IMR-90 (cell line): Measurements from ENCODE around the gene CALR. TPM values are rescaled to one million over a fixed set of nuclear protein-coding genes. Genes with fewer than 3 reads are reported as not detected.

Source experiments
- ATAC-seq: fragments of 200-7000 bp; cut with Tn5 transposase; 2 replicates; pipeline ENCODE4 v1.9.1; 2020; ENCODE audit warnings: low read depth, mild to moderate bottlenecking, moderate library complexity
- BruUV-seq: library from RNA; stranded (reverse); fragments of 400-500 nt; replicated peaks from 2 replicates; lab custom pipeline; 2021; lab: Mats Ljungman, UMichigan
- CTCF ChIA-PET: fragments of 300-600 bp; formaldehyde crosslinking; extraction: SDS; loops from one replicate; lab custom pipeline; 2021; ENCODE audit warnings: antibody characterized with exemption; lab: Yijun Ruan, JAX
- POLR2A ChIA-PET: fragments of 300-600 bp; sonication (Branson Sonifier 250); formaldehyde crosslinking; loops from one replicate; lab custom pipeline; 2022; ENCODE audit warnings: antibody characterized with exemption; ENCODE audit not compliant: unreplicated experiment; lab: Charles Lee
- DNase-seq: peaks from one replicate; pipeline ENCODE4 v3.0.0; 2013
- H2AFZ ChIP-seq: replicated peaks from 2 replicates; pipeline ENCODE3; 2013; ENCODE audit warnings: low read length, mild to moderate bottlenecking; ENCODE audit not compliant: poor library complexity
- H2AK5ac ChIP-seq: 2 replicates; pipeline ENCODE4 v1.6.1; 2013; ENCODE audit warnings: low read depth, low read length, inconsistent platforms
- H2AK9ac ChIP-seq: replicated peaks from 2 replicates; pipeline ENCODE3; 2013; ENCODE audit warnings: mild to moderate bottlenecking, low read depth, low read length, moderate library complexity; ENCODE audit not compliant: poor library complexity
- H2BK120ac ChIP-seq: 2 replicates; pipeline ENCODE4 v1.6.1; 2013; ENCODE audit warnings: low read depth, low read length, inconsistent platforms
- H2BK15ac ChIP-seq: 3 replicates; pipeline ENCODE4 v1.6.1; 2013; ENCODE audit warnings: low read depth, low read length, inconsistent platforms
- H2BK20ac ChIP-seq: 2 replicates; pipeline ENCODE4 v1.6.1; 2013; ENCODE audit warnings: low read depth, mild to moderate bottlenecking, inconsistent platforms, low read length, moderate library complexity
- H2BK5ac ChIP-seq: 2 replicates; pipeline ENCODE4 v1.6.1; 2013; ENCODE audit warnings: mild to moderate bottlenecking, low read depth, low read length, inconsistent platforms; ENCODE audit not compliant: poor library complexity, severe bottlenecking
- H3K14ac ChIP-seq: replicated peaks from 2 replicates; pipeline ENCODE4 v1.6.1; 2013; ENCODE audit warnings: low read depth, low read length, inconsistent platforms
- H3K18ac ChIP-seq: 2 replicates; pipeline ENCODE4 v1.6.1; 2013; ENCODE audit warnings: low read depth, low read length, control low read depth
- H3K23ac ChIP-seq: 2 replicates; pipeline ENCODE4 v1.6.1; 2013; ENCODE audit warnings: low read depth, low read length, inconsistent platforms
- H3K27ac ChIP-seq: 2 replicates; pipeline ENCODE4 v1.5.1; 2013; ENCODE audit warnings: mild to moderate bottlenecking, control low read depth, low read length; ENCODE audit not compliant: insufficient read depth
- H3K27me3 ChIP-seq: 2 replicates; pipeline ENCODE4 v1.6.1; 2013; ENCODE audit warnings: low read length; ENCODE audit not compliant: control insufficient read depth, insufficient read depth
- H3K36me3 ChIP-seq: 2 replicates; pipeline ENCODE4 v1.6.1; 2013; ENCODE audit warnings: low read length, mixed read lengths; ENCODE audit not compliant: control insufficient read depth, insufficient read depth
- H3K4ac ChIP-seq: 2 replicates; pipeline ENCODE4 v1.6.1; 2013; ENCODE audit warnings: low read depth, low read length, inconsistent platforms
- H3K4me1 ChIP-seq: 2 replicates; pipeline ENCODE4 v1.6.1; 2013; ENCODE audit warnings: low read length, mixed read lengths; ENCODE audit not compliant: control insufficient read depth, insufficient read depth
- H3K4me2 ChIP-seq: 2 replicates; pipeline ENCODE4 v1.6.1; 2013; ENCODE audit warnings: low read depth, mild to moderate bottlenecking, control low read depth, low read length, moderate library complexity
- H3K4me3 ChIP-seq: 2 replicates; pipeline ENCODE4 v1.5.1; 2013; ENCODE audit warnings: low read depth, mild to moderate bottlenecking, control low read depth, low read length, moderate library complexity; ENCODE audit not compliant: insufficient read depth
- H3K56ac ChIP-seq: 2 replicates; pipeline ENCODE4 v1.6.1; 2013; ENCODE audit warnings: low read length, inconsistent platforms; ENCODE audit not compliant: insufficient read depth; ENCODE audit errors: extremely low read depth
- H3K79me1 ChIP-seq, 2 experiments: 2 replicates each; pipeline ENCODE4 v1.6.1; 2013; ENCODE audit warnings: low read length in 2 of 2, inconsistent platforms in 1 of 2, low read depth in 1 of 2
- H3K9ac ChIP-seq: 2 replicates; pipeline ENCODE4 v1.6.1; 2013; ENCODE audit warnings: low read depth, low read length, control low read depth
- H3K9me1 ChIP-seq: 2 replicates; pipeline ENCODE4 v1.6.1; 2013; ENCODE audit warnings: low read length, inconsistent platforms; ENCODE audit not compliant: insufficient read depth
- H3K9me3 ChIP-seq: 2 replicates; pipeline ENCODE4 v1.6.1; 2013; ENCODE audit warnings: low read length; ENCODE audit not compliant: control insufficient read depth, insufficient read depth
- H4K20me1 ChIP-seq: 2 replicates; pipeline ENCODE4 v1.6.1; 2013; ENCODE audit warnings: low read length, inconsistent platforms; ENCODE audit not compliant: insufficient read depth
- H4K5ac ChIP-seq: 2 replicates; pipeline ENCODE4 v1.6.1; 2013; ENCODE audit warnings: mild to moderate bottlenecking, low read depth, low read length, control low read depth
- H4K8ac ChIP-seq, 2 experiments: 2 replicates each; pipeline ENCODE4 v1.6.1; 2013; ENCODE audit warnings: low read depth in 2 of 2, low read length in 2 of 2, control low read depth in 1 of 2, inconsistent platforms in 1 of 2
- H4K91ac ChIP-seq: 2 replicates; pipeline ENCODE4 v1.6.1; 2013; ENCODE audit warnings: low read depth, low read length, inconsistent platforms; ENCODE audit not compliant: insufficient read depth
- BHLHE40 ChIP-seq: fragments of 150-350 bp; IDR thresholded peaks from 2 replicates; pipeline ENCODE4 v1.6.1; 2016; ENCODE audit warnings: mild to moderate bottlenecking, low read depth, low read length
- CEBPB ChIP-seq: IDR thresholded peaks from 2 replicates; pipeline ENCODE4 v1.6.1; 2012; ENCODE audit warnings: low read depth, low read length, improper control_type of control experiment
- CHD1 ChIP-seq: IDR thresholded peaks from 2 replicates; pipeline ENCODE4 v1.6.1; 2012; ENCODE audit warnings: low read depth, low read length, improper control_type of control experiment
- CTCF ChIP-seq: conservative IDR thresholded peaks from 2 replicates; pipeline ENCODE4 v1.5.1; 2012; ENCODE audit warnings: mild to moderate bottlenecking, low read depth, low read length, improper control_type of control experiment
- ELK1 ChIP-seq: fragments of 150-350 bp; IDR thresholded peaks from 2 replicates; pipeline ENCODE4 v1.6.1; 2016; ENCODE audit warnings: low read depth, mild to moderate bottlenecking, low read length, moderate library complexity, borderline replicate concordance
- FOS ChIP-seq: fragments of 150-350 bp; IDR thresholded peaks from 2 replicates; pipeline ENCODE4 v1.6.1; 2016; ENCODE audit warnings: low read depth, low read length
- MAFK ChIP-seq: IDR thresholded peaks from 2 replicates; pipeline ENCODE4 v1.6.1; 2012; ENCODE audit warnings: low read depth, low read length, improper control_type of control experiment
- MAZ ChIP-seq: IDR thresholded peaks from 2 replicates; pipeline ENCODE4 v1.6.1; 2012; ENCODE audit warnings: low read depth, mild to moderate bottlenecking, low read length, improper control_type of control experiment, moderate library complexity, borderline replicate concordance
- MXI1 ChIP-seq: IDR thresholded peaks from 2 replicates; pipeline ENCODE4 v1.6.1; 2012; ENCODE audit warnings: low read depth, mild to moderate bottlenecking, low read length, moderate library complexity, borderline replicate concordance
- NFE2L2 ChIP-seq: fragments of 150-350 bp; IDR thresholded peaks from 2 replicates; pipeline ENCODE4 v1.6.1; 2016; ENCODE audit warnings: low read depth, mild to moderate bottlenecking, low read length
- POLR2A ChIP-seq: IDR thresholded peaks from 2 replicates; pipeline ENCODE4 v1.6.1; 2012; ENCODE audit warnings: mild to moderate bottlenecking, low read depth, low read length
- RAD21 ChIP-seq: IDR thresholded peaks from 2 replicates; pipeline ENCODE4 v1.6.1; 2012; ENCODE audit warnings: low read length, improper control_type of control experiment
- RCOR1 ChIP-seq: IDR thresholded peaks from 2 replicates; pipeline ENCODE4 v1.6.1; 2012; ENCODE audit warnings: mild to moderate bottlenecking, low read length, improper control_type of control experiment; ENCODE audit not compliant: insufficient replicate concordance
- RFX5 ChIP-seq: IDR thresholded peaks from 2 replicates; pipeline ENCODE4 v1.8.0; 2012; ENCODE audit warnings: low read depth, mild to moderate bottlenecking, low read length, moderate library complexity
- SMC3 ChIP-seq: fragments of 150-350 bp; IDR thresholded peaks from 2 replicates; pipeline ENCODE4 v1.6.1; 2016; ENCODE audit warnings: low read depth, mild to moderate bottlenecking, antibody characterized with exemption, low read length, moderate library complexity
- WGBS, 2 experiments: methylation state at CpG; one replicate each; pipeline versions ENCODE4 v1.1.5 to v1.1.7; 2013; ENCODE audit warnings: missing lambda C conversion rate in 2 of 2; ENCODE audit not compliant: insufficient read length in 1 of 2; ENCODE audit errors: extremely low coverage in 2 of 2; 5-methylcytosine and 5-hydroxymethylcytosine counted together
- dilution Hi-C: fragments of 300-500 bp; cut with HindIII; formaldehyde crosslinking; loops from one replicate; pipeline ENCODE4 v1.14.3; 2018; ENCODE audit warnings: low sequenced_read_pairs; ENCODE audit not compliant: unreplicated experiment
- in situ Hi-C: fragments of 300-500 bp; cut with MboI; formaldehyde crosslinking; loops from 3 replicates; pipeline ENCODE4 v1.14.3; 2019; ENCODE audit warnings: low sequenced_read_pairs, inconsistent platforms, mixed read lengths
- intact Hi-C: fragments of 100-400 bp; cut with micrococcal nuclease; formaldehyde crosslinking; loops from 2 replicates; pipeline ENCODE4 v1.10.0; 2022
- polyA plus RNA-seq, 3 experiments: library from polyadenylated mRNA; depleted of rRNA; stranded (reverse); fragments of >200 nt; gene quantifications; 2 replicates each; pipeline ENCODE4 v1.2.3, GENCODE V29; 2012; ENCODE audit warnings: low replicate concordance in 1 of 3
- total RNA-seq: library from RNA; depleted of rRNA; stranded (reverse); fragments of >200 nt; gene quantifications from 2 replicates; pipeline ENCODE4 v1.2.3, GENCODE V29; 2012

Gene CALR
- total and polyA plus RNA-seq, 2 of the 4 experiments (the other 2 are of a cell fraction) = 1,932 to 3,358 TPM

GRCh38 chr19:12939975-12940423, 1.6 kb downstream of the CALR start (continued):
- no peak for TF ChIP-seq CEBPB
- no peak for TF ChIP-seq MXI1
- no peak for TF ChIP-seq POLR2A
- TF ChIP-seq SMC3 = no peak
- no peak for TF ChIP-seq BHLHE40
- no peak for TF ChIP-seq RAD21
- no peak for TF ChIP-seq RCOR1
- no peak for TF ChIP-seq FOS

GRCh38 chr19:12940897-12941296, 2.5 kb downstream of the CALR start:
- Histone ChIP-seq H3K4ac (no peak overlapping the region), H3K9me3 (no peaks in the 10 kb centered on the region), H3K4me3 (no peak overlapping the region), H3K27me3 (no peaks in the 10 kb centered on the region), H2BK120ac (no peak overlapping the region), H4K91ac (no peak overlapping the region), H3K18ac (no peak overlapping the region), H3K4me2 (no peak overlapping the region), H3K9ac (peak overlapping the region; percentile 5; the same call in 1 of the 2 replicates), H2AFZ (no peak overlapping the region), H3K79me1 (peaks cover 5 to 55% of the 10 kb centered on the region in 2 experiments; a peak in 3 of 4 replicates), H3K9me1 (peaks cover 15% of the 10 kb centered on the region), H2BK5ac (peak overlapping the region; percentile 10), H4K8ac (no peak overlapping the region), H4K20me1 (peaks cover 68% of the 10 kb centered on the region), H3K27ac (no peak overlapping the region), H2AK5ac (no peak overlapping the region), H2BK15ac (no peak overlapping the region), H3K4me1 (peaks cover 15% of the 10 kb centered on the region), H3K14ac (peak overlapping the region; percentile 9; the same call in 1 of the 2 replicates), H2BK20ac (no peak overlapping the region), H3K23ac (0 out of 2 replicates have a peak overlapping the region, but pooled peaks have one; percentile 89), H3K56ac (no peak overlapping the region), H3K36me3 (peaks cover 48% of the 10 kb centered on the region), H4K5ac (no peak overlapping the region), H2AK9ac (no peak overlapping the region)
- ChIA-PET POLR2A (no interaction called here), CTCF (no interaction called here)
- TF ChIP-seq BHLHE40 (no peak), CHD1 (no peak), RFX5 (no peak), CEBPB (no peak), RAD21 (no peak), NFE2L2 (no peak), POLR2A (no peak), MAZ (no peak), ELK1 (no peak), SMC3 (no peak), MXI1 (no peak), RCOR1 (no peak), CTCF (no peak), MAFK (no peak)
- no peak for DNase-seq
- no CpG with 5 or more reads among the region's 2 CpGs for WGBS, 2 experiments
- ATAC-seq = no peak
- intact Hi-C loops (no loop called here), in situ Hi-C loops (no loop called here), dilution Hi-C loops (no loop called here)
- no TSS peak for BruUV-seq
